HG02759 (cell line): Measurements from ENCODE around the gene EPAS1.

Experiments used
- ATAC-seq: cut with Tn5 transposase; IDR thresholded peaks from one replicate; pipeline ENCODE4 v1.9.1; 2021; ENCODE audit warnings: mild to moderate bottlenecking, moderate library complexity; ENCODE audit not compliant: unreplicated experiment

The EPAS1 gene

GRCh38 chr2:46299365-46300263 is 2.4 kb downstream of the EPAS1 start:
- ATAC-seq, result no peak

GRCh38 chr2:46300406-46300832 is 3.2 kb downstream of the EPAS1 start:
- ATAC-seq, result no peak

- no peak for ATAC-seq
These were observed 4.9 kb downstream of the EPAS1 start for GRCh38 chr2:46302005-46302695.

GRCh38 chr2:46303233-46303632 is 6.0 kb downstream of the EPAS1 start:
- ATAC-seq, result no peak

GRCh38 chr2:46303822-46304221 is 6.6 kb downstream of the EPAS1 start:
- ATAC-seq, result no peak

- no peak for ATAC-seq
These were observed 7.4 kb downstream of the EPAS1 start for GRCh38 chr2:46304635-46305034.

- ATAC-seq, result no peak
These were observed 8.0 kb downstream of the EPAS1 start for GRCh38 chr2:46305187-46305586.

GRCh38 chr2:46305767-46306166 is 8.6 kb downstream of the EPAS1 start:
- no peak for ATAC-seq

- no peak for ATAC-seq
These were observed 9.1 kb downstream of the EPAS1 start for GRCh38 chr2:46306330-46306751.

- ATAC-seq, result no peak
These were observed 9.9 kb downstream of the EPAS1 start for GRCh38 chr2:46306988-46307655.

GRCh38 chr2:46308081-46308480 is 10.9 kb downstream of the EPAS1 start:
- ATAC-seq, result no peak

GRCh38 chr2:46308629-46309028 is 11.4 kb downstream of the EPAS1 start:
- ATAC-seq, result no peak

- no peak for ATAC-seq
These were observed 12.1 kb downstream of the EPAS1 start for GRCh38 chr2:46309052-46309953.

GRCh38 chr2:46310446-46310845 is 13.2 kb downstream of the EPAS1 start:
- no peak for ATAC-seq

GRCh38 chr2:46311651-46312223 is 14.5 kb downstream of the EPAS1 start:
- no peak for ATAC-seq

GRCh38 chr2:46313063-46313462 is 15.9 kb downstream of the EPAS1 start:
- ATAC-seq, result no peak

GRCh38 chr2:46314065-46314835 is 17.0 kb downstream of the EPAS1 start:
- no peak for ATAC-seq

- ATAC-seq, result no peak
These were observed 18.1 kb downstream of the EPAS1 start for GRCh38 chr2:46315103-46315890.

GRCh38 chr2:46317094-46317486 is 19.9 kb downstream of the EPAS1 start:
- ATAC-seq, result no peak
